Suprapubic skin (tissue), 3 donors: ENCODE measurements around the gene CMKLR1.

Source experiments
- CTCF ChIP-seq, 2 donors: fragments of 200-600 bp in 1 of 2; fragments of 450-650 bp in 1 of 2; sonication (generic) in 1 of 2; IDR thresholded peaks; one replicate each; pipeline ENCODE4 v1.5.1; 2016 to 2019; ENCODE audit warnings: antibody characterized with exemption in 2 of 2, mild to moderate bottlenecking in 1 of 2, moderate library complexity in 1 of 2
- POLR2A ChIP-seq, 2 donors: fragments of 450-650 bp; IDR thresholded peaks; one replicate each; pipeline ENCODE4 v1.6.1; 2017; ENCODE audit warnings: antibody characterized with exemption in 2 of 2, mild to moderate bottlenecking in 2 of 2, moderate library complexity in 2 of 2

DNA sequence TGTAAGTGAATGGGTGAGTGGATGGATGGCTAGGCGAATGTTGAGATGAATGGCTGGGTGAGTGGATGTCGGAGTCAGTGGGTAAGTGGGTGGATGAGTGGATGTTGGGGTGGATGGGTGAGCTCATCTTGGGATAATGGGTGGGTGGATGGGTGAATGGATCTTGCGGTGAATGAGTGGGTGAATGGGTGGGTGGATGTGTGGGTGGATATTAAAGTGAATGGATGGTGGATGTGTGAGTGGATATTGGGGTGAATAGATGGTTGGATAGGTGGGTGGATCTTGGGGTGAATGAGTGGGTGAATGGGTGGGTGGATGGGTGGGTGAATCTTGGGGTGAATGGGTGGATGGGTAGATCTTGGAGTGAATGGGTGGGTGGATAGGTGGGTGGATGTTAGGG lies 51.9 kb downstream of the CMKLR1 start:
- TF ChIP-seq CTCF (IDR thresholded peaks at IDR 0.05) (no peak), POLR2A (IDR thresholded peaks at IDR 0.05) (no peak)
